NCI-H1930 (cell line): ENCODE data around the gene TRAPPC11.
"Not testable (repeated sequence)": the region's sequence is repeated elsewhere in the genome, so short reads cannot be mapped to it uniquely, and the experiment has no call there.

ENCODE experiments used
- DNase-seq, 2 experiments: peaks; one replicate each; lab custom pipeline; 2025; lab: John Stamatoyannopoulos, UW

Gene TRAPPC11

GRCh38 chr4:183659029-183659871, at the start of gene TRAPPC11, which contains the start of gene RWDD4:
Gene TRAPPC11, plus strand, starts transcription at chr4:183659293. Its CDS starts 4,575 bp downstream, at chr4:183663868.
Gene RWDD4, minus strand, starts transcription at chr4:183659185. Its CDS starts 233 bp downstream, at chr4:183658952.
- peak; percentile 91 for DNase-seq

- no peak for DNase-seq
Measured at GRCh38 chr4:183610033-183610432, 49.1 kb upstream of the TRAPPC11 start.

- DNase-seq = no peak
Measured at GRCh38 chr4:183610613-183611012, 48.5 kb upstream of the TRAPPC11 start.

GRCh38 chr4:183611210-183611830, 47.8 kb upstream of the TRAPPC11 start:
- DNase-seq = no peak

- no peak for DNase-seq
Measured at GRCh38 chr4:183612329-183613250, 46.5 kb upstream of the TRAPPC11 start.

GRCh38 chr4:183617075-183617474, 42.0 kb upstream of the TRAPPC11 start:
- DNase-seq = no peak

GRCh38 chr4:183618681-183619080, 40.4 kb upstream of the TRAPPC11 start:
- DNase-seq = no peak

- no peak for DNase-seq
Measured at GRCh38 chr4:183620421-183620820, 38.7 kb upstream of the TRAPPC11 start.

GRCh38 chr4:183621875-183622274, 37.2 kb upstream of the TRAPPC11 start:
- no peak for DNase-seq

GRCh38 chr4:183624548-183624947, 34.5 kb upstream of the TRAPPC11 start:
- DNase-seq = no peak

GRCh38 chr4:183626168-183626567, 32.9 kb upstream of the TRAPPC11 start:
- no peak for DNase-seq

- DNase-seq = not testable (repeated sequence)
Measured at GRCh38 chr4:183627286-183627685, 31.8 kb upstream of the TRAPPC11 start.

- no peak for DNase-seq
Measured at GRCh38 chr4:183627979-183628588, 31.0 kb upstream of the TRAPPC11 start.

- DNase-seq = no peak
Measured at GRCh38 chr4:183631577-183632198, 27.4 kb upstream of the TRAPPC11 start.

GRCh38 chr4:183632689-183633088, 26.4 kb upstream of the TRAPPC11 start:
- no peak for DNase-seq

- DNase-seq = no peak
Measured at GRCh38 chr4:183633476-183634400, 25.4 kb upstream of the TRAPPC11 start.

GRCh38 chr4:183635321-183635720, 23.8 kb upstream of the TRAPPC11 start:
- DNase-seq = no peak

- DNase-seq = no peak
Measured at GRCh38 chr4:183635741-183636140, 23.4 kb upstream of the TRAPPC11 start.

GRCh38 chr4:183636503-183636902, 22.6 kb upstream of the TRAPPC11 start:
- no peak for DNase-seq

GRCh38 chr4:183636923-183637322, 22.2 kb upstream of the TRAPPC11 start:
- DNase-seq = no peak
